Mucosa of rectum (tissue), 2 donors: Measurements from ENCODE around the gene CDH22.

Source experiments
- H3K27ac ChIP-seq, 2 donors: one replicate each; pipeline ENCODE4 v1.7.0; 2013; ENCODE audit warnings: inconsistent platforms in 2 of 2, low read depth in 2 of 2, low read length in 2 of 2
- H3K27me3 ChIP-seq, 2 donors: one replicate each; pipeline ENCODE4 v1.7.0; 2013; ENCODE audit warnings: low read length in 2 of 2; ENCODE audit not compliant: control insufficient read depth in 2 of 2, insufficient read depth in 2 of 2
- H3K36me3 ChIP-seq, 2 donors: one replicate each; pipeline ENCODE4 v1.7.0; 2013; ENCODE audit warnings: low read length in 2 of 2; ENCODE audit not compliant: control insufficient read depth in 2 of 2, insufficient read depth in 2 of 2
- H3K4me1 ChIP-seq, 2 donors: one replicate each; pipeline ENCODE4 v1.7.0; 2013; ENCODE audit warnings: low read length in 2 of 2, mild to moderate bottlenecking in 1 of 2; ENCODE audit not compliant: control insufficient read depth in 2 of 2, insufficient read depth in 2 of 2
- H3K4me3 ChIP-seq, 2 donors: one replicate each; pipeline ENCODE4 v1.7.0; 2013; ENCODE audit warnings: low read length in 2 of 2
- H3K9ac ChIP-seq, 2 donors: one replicate each; pipeline ENCODE4 v1.7.0; 2013; ENCODE audit warnings: low read length in 2 of 2, low read depth in 1 of 2, mild to moderate bottlenecking in 1 of 2
- H3K9me3 ChIP-seq, 2 donors: one replicate each; pipeline ENCODE4 v1.7.0; 2013; ENCODE audit warnings: low read length in 2 of 2; ENCODE audit not compliant: control insufficient read depth in 2 of 2
- donor health status: healthy.
- donor health status: Normal muscosa, but diverticular disease.

CDH22 gene

GRCh38 chr20:46270977-46271744 lies 37.1 kb downstream of the CDH22 start:
- Histone ChIP-seq H3K27me3 (peaks cover 19 to 34% of the 10 kb centered on the region in 2 donors), H3K36me3 (no peaks in the 10 kb centered on the region), H3K9ac (no peak overlapping the region), H3K9me3 (no peaks in the 10 kb centered on the region), H3K4me1 (no peaks in the 10 kb centered on the region), H3K27ac (no peak overlapping the region), H3K4me3 (no peak overlapping the region)

- Histone ChIP-seq H3K9ac (no peak overlapping the region), H3K27ac (no peak overlapping the region), H3K36me3 (no peaks in the 10 kb centered on the region), H3K9me3 (no peaks in the 10 kb centered on the region), H3K27me3 (peaks cover 19 to 34% of the 10 kb centered on the region in 2 donors), H3K4me3 (no peak overlapping the region), H3K4me1 (no peaks in the 10 kb centered on the region)
These were observed 38.9 kb downstream of the CDH22 start for GRCh38 chr20:46269372-46269771.

GRCh38 chr20:46268662-46269061 lies 39.6 kb downstream of the CDH22 start:
- Histone ChIP-seq H3K4me1 (no peaks in the 10 kb centered on the region), H3K9ac (no peak overlapping the region), H3K4me3 (no peak overlapping the region), H3K36me3 (no peaks in the 10 kb centered on the region), H3K27me3 (peaks cover 18 to 28% of the 10 kb centered on the region in 2 donors), H3K27ac (no peak overlapping the region), H3K9me3 (no peaks in the 10 kb centered on the region)

GRCh38 chr20:46268131-46268614 lies 40.1 kb downstream of the CDH22 start:
- Histone ChIP-seq H3K27me3 (peaks cover 14 to 28% of the 10 kb centered on the region in 2 donors), H3K4me1 (no peaks in the 10 kb centered on the region), H3K27ac (no peak overlapping the region), H3K9ac (no peak overlapping the region), H3K36me3 (no peaks in the 10 kb centered on the region), H3K9me3 (no peaks in the 10 kb centered on the region), H3K4me3 (no peak overlapping the region)

GRCh38 chr20:46267108-46268105 lies 40.9 kb downstream of the CDH22 start:
- Histone ChIP-seq H3K36me3 (no peaks in the 10 kb centered on the region), H3K4me3 (no peak overlapping the region), H3K27ac (no peak overlapping the region), H3K9me3 (no peaks in the 10 kb centered on the region), H3K27me3 (peaks cover 14 to 28% of the 10 kb centered on the region in 2 donors), H3K4me1 (no peaks in the 10 kb centered on the region), H3K9ac (no peak overlapping the region)

GRCh38 chr20:46265539-46265938 lies 42.8 kb downstream of the CDH22 start:
- peaks cover 14 to 22% of the 10 kb centered on the region in 2 donors for H3K27me3 ChIP-seq
- no peak overlapping the region for H3K4me3 ChIP-seq
- no peak overlapping the region for H3K9ac ChIP-seq
- no peaks in the 10 kb centered on the region for H3K36me3 ChIP-seq
- H3K4me1 ChIP-seq: no peaks in the 10 kb centered on the region
- H3K27ac ChIP-seq: no peak overlapping the region
- H3K9me3 ChIP-seq: no peaks in the 10 kb centered on the region

GRCh38 chr20:46264391-46265266 lies 43.7 kb downstream of the CDH22 start:
- Histone ChIP-seq H3K27me3 (peaks cover 14 to 16% of the 10 kb centered on the region in 2 donors), H3K4me3 (no peak overlapping the region), H3K9me3 (no peaks in the 10 kb centered on the region), H3K9ac (no peak overlapping the region), H3K36me3 (no peaks in the 10 kb centered on the region), H3K27ac (no peak overlapping the region), H3K4me1 (no peaks in the 10 kb centered on the region)

- Histone ChIP-seq H3K9ac (no peak overlapping the region), H3K36me3 (no peaks in the 10 kb centered on the region), H3K9me3 (no peaks in the 10 kb centered on the region), H3K27ac (no peak overlapping the region), H3K27me3 (peaks cover 10% of the 10 kb centered on the region in 2 donors), H3K4me3 (no peak overlapping the region), H3K4me1 (no peaks in the 10 kb centered on the region)
These were observed 46.6 kb downstream of the CDH22 start for GRCh38 chr20:46261456-46262253.

GRCh38 chr20:46260936-46261454 lies 47.3 kb downstream of the CDH22 start:
- Histone ChIP-seq H3K4me1 (no peaks in the 10 kb centered on the region), H3K27ac (no peak overlapping the region), H3K36me3 (no peaks in the 10 kb centered on the region), H3K27me3 (peaks cover 4 to 6% of the 10 kb centered on the region in 2 donors), H3K4me3 (no peak overlapping the region), H3K9me3 (no peaks in the 10 kb centered on the region), H3K9ac (no peak overlapping the region)
